ENCODE measurements around the gene FRAT1. TPM values are rescaled to one million over a fixed set of nuclear protein-coding genes. Genes with fewer than 3 reads are reported as not detected.

FRAT1 gene
- total RNA-seq, 2 experiments from 2014 or later, result 3.0 to 3.2 TPM

Other genes with a start within 250 kb of the FRAT1 start
- 1 to 10 TPM in 1 of 2 experiments, under 1 TPM in 1; 0.34 to 1.2 TPM for gene SLIT1, start 133.3 kb upstream of the FRAT1 start, total RNA-seq
- gene ARHGAP19, start 26.6 kb upstream of the FRAT1 start, total RNA-seq, result 10 to 100 TPM; 42.3 to 53.2 TPM
- gene FRAT2, start 15.5 kb downstream of the FRAT1 start, total RNA-seq, result 1 to 10 TPM; 5.6 to 6.4 TPM
- gene RRP12, start 82.1 kb downstream of the FRAT1 start, total RNA-seq, result 10 to 100 TPM; 50.3 to 51.0 TPM
- 1,000 to 10,000 TPM; 1,193 to 1,205 TPM for gene PGAM1, start 106.9 kb downstream of the FRAT1 start, total RNA-seq
- 10 to 100 TPM; 43.3 to 49.2 TPM for gene EXOSC1, start 126.7 kb downstream of the FRAT1 start, total RNA-seq
- gene ZDHHC16, start 126.9 kb downstream of the FRAT1 start, total RNA-seq, result 10 to 100 TPM; 23.8 to 25.2 TPM
- 100 to 1,000 TPM; 107 to 108 TPM for gene MMS19, start 179.2 kb downstream of the FRAT1 start, total RNA-seq
- gene UBTD1, start 179.7 kb downstream of the FRAT1 start, total RNA-seq, result 1 to 10 TPM; 1.6 to 2.1 TPM